A549 (cell line): ENCODE data around the gene TMEM213. TPM values are rescaled to one million over a fixed set of nuclear protein-coding genes. Genes with fewer than 3 reads are reported as not detected.

Experiments
- ATAC-seq, 2 experiments: fragments of 200-7000 bp in 1 of 2; fragments of >200 bp in 1 of 2; cut with Nextera tagmentation in 1 of 2; cut with Tn5 transposase in 1 of 2; 3 replicates each; pipeline versions ENCODE4 v1.8.0 to v1.9.1; 2018 to 2020; ENCODE audit warnings: mild to moderate bottlenecking in 1 of 2, moderate library complexity in 1 of 2
- CTCF ChIA-PET: fragments of 300-600 bp; sonication (Branson Sonifier 250); formaldehyde crosslinking; extraction: SDS; loops from one replicate; lab custom pipeline; 2021; ENCODE audit warnings: antibody characterized with exemption, inconsistent platforms; lab: Yijun Ruan, JAX
- POLR2A ChIA-PET: fragments of 350-600 bp; formaldehyde crosslinking; extraction: SDS; loops from one replicate; lab custom pipeline; 2021; ENCODE audit warnings: antibody characterized with exemption, inconsistent platforms; lab: Yijun Ruan, JAX
- DNase-seq, 2 experiments: peaks; one replicate each; pipeline versions ENCODE4 v3.0.0 to v3.0.0-alpha.2; 2011 to 2016; ENCODE audit warnings: low read depth in 1 of 2, low spot score in 1 of 2
- FAIRE-seq: peaks from 2 replicates; lab custom pipeline; 2011; peaks lifted over from hg19 to GRCh38; lab: Jason Lieb, UNC
- H3K27ac ChIP-seq, 2 experiments: fragments of >200 bp; sonication (Bioruptor Twin); formaldehyde crosslinking; 3 replicates each; pipeline ENCODE4 v1.5.1; 2016 to 2017
- H3K4me1 ChIP-seq: fragments of >200 bp; sonication (Bioruptor Twin); formaldehyde crosslinking; 3 replicates; pipeline ENCODE4 v1.6.1; 2016
- H3K4me2 ChIP-seq: fragments of >200 bp; sonication (Bioruptor Twin); formaldehyde crosslinking; 3 replicates; pipeline ENCODE4 v1.6.1; 2016
- H3K4me3 ChIP-seq: fragments of >200 bp; sonication (Bioruptor Twin); formaldehyde crosslinking; 3 replicates; pipeline ENCODE4 v1.5.1; 2016
- H3K9me3 ChIP-seq: fragments of >200 bp; sonication (Bioruptor Twin); formaldehyde crosslinking; 3 replicates; pipeline ENCODE4 v1.6.1; 2016
- BCL3 ChIP-seq: fragments of >200 bp; sonication (Bioruptor Twin); formaldehyde crosslinking; IDR thresholded peaks from 3 replicates; pipeline ENCODE4 v1.6.1; 2016
- CHD4 ChIP-seq: fragments of 200-600 bp; sonication (generic); IDR thresholded peaks from 2 replicates; pipeline ENCODE4 v1.6.1; 2016; ENCODE audit warnings: antibody characterized with exemption, mild to moderate bottlenecking, borderline replicate concordance
- EHMT2 ChIP-seq: fragments of 200-600 bp; sonication (generic); IDR thresholded peaks from 2 replicates; pipeline ENCODE4 v1.6.1; 2016; ENCODE audit warnings: antibody characterized with exemption, low read depth, mild to moderate bottlenecking, moderate library complexity
- ESRRA ChIP-seq: fragments of 150-350 bp; IDR thresholded peaks from 2 replicates; pipeline ENCODE4 v1.6.1; 2014; ENCODE audit warnings: mild to moderate bottlenecking, low read length, borderline replicate concordance
- FOSL2 ChIP-seq, 2 experiments: fragments of 450-650 bp in 1 of 2; fragments of >200 bp in 1 of 2; sonication (Bioruptor Twin) in 1 of 2; formaldehyde crosslinking; IDR thresholded peaks; 2 replicates each; pipeline versions ENCODE4 v1.5.0 to v1.6.1; 2016 to 2020; ENCODE audit warnings: mild to moderate bottlenecking in 1 of 2, moderate library complexity in 1 of 2
- FOXS1 ChIP-seq: fragments of 250-450 bp; sonication (Bioruptor Pico); IDR thresholded peaks from 2 replicates; pipeline ENCODE4 v1.5.0; 2020; ENCODE audit warnings: mild to moderate bottlenecking, moderate library complexity
- HDAC2 ChIP-seq: fragments of 200-600 bp; sonication (generic); IDR thresholded peaks from 2 replicates; pipeline ENCODE4 v1.6.1; 2016
- HES2 ChIP-seq: fragments of >200 bp; sonication (Bioruptor Twin); formaldehyde crosslinking; IDR thresholded peaks from 2 replicates; pipeline ENCODE4 v1.6.1; 2016
- HEYL ChIP-seq: fragments of 250-450 bp; sonication (Bioruptor Pico); IDR thresholded peaks from 2 replicates; pipeline ENCODE4 v1.8.0; 2021; ENCODE audit warnings: mild to moderate bottlenecking, moderate library complexity
- HOXA7 ChIP-seq: fragments of 250-450 bp; sonication (Bioruptor Pico); IDR thresholded peaks from 2 replicates; pipeline ENCODE4 v1.5.0; 2020; ENCODE audit warnings: mild to moderate bottlenecking, moderate library complexity
- MAX ChIP-seq: IDR thresholded peaks from 2 replicates; pipeline ENCODE4 v1.6.1; 2012
- MAZ ChIP-seq: fragments of 150-350 bp; IDR thresholded peaks from 2 replicates; pipeline ENCODE4 v1.6.1; 2014; ENCODE audit warnings: antibody characterized with exemption, low read depth, low read length, borderline replicate concordance
- NR3C1 ChIP-seq: fragments of >200 bp; sonication (Bioruptor Twin); formaldehyde crosslinking; IDR thresholded peaks from 3 replicates; pipeline ENCODE4 v1.6.1; 2017
- PHF8 ChIP-seq: fragments of 200-600 bp; sonication (generic); IDR thresholded peaks from 2 replicates; pipeline ENCODE4 v1.6.1; 2016; ENCODE audit warnings: low read depth, mild to moderate bottlenecking, antibody characterized with exemption, moderate library complexity, borderline replicate concordance
- POLR2A ChIP-seq: IDR thresholded peaks from 2 replicates; pipeline ENCODE4 v1.6.1; 2012; ENCODE audit warnings: mild to moderate bottlenecking, low read length
- RCOR1 ChIP-seq: fragments of 150-350 bp; IDR thresholded peaks from 2 replicates; pipeline ENCODE4 v1.6.1; 2014; ENCODE audit warnings: antibody characterized with exemption, low read length, low read depth
- RFX5 ChIP-seq: fragments of 450-650 bp; IDR thresholded peaks from 2 replicates; pipeline ENCODE4 v1.7.1; 2014; ENCODE audit warnings: antibody characterized with exemption, mild to moderate bottlenecking, moderate library complexity
- TFCP2L1 ChIP-seq: fragments of 250-450 bp; sonication (Bioruptor Pico); IDR thresholded peaks from 2 replicates; pipeline ENCODE4 v1.5.0; 2021; ENCODE audit warnings: mild to moderate bottlenecking
- USF2 ChIP-seq: fragments of 450-650 bp; IDR thresholded peaks from 2 replicates; pipeline ENCODE4 v1.6.1; 2014; ENCODE audit warnings: antibody characterized with exemption
- WGBS: methylation state at CpG from one replicate; pipeline ENCODE4 v1.1.6; 2017; ENCODE audit errors: missing lambda C conversion rate; 5-methylcytosine and 5-hydroxymethylcytosine counted together
- polyA plus RNA-seq, 4 experiments: library from polyadenylated mRNA; depleted of rRNA in 3 of 4; stranded (reverse); fragments of >200 nt; fragmentation: RNase III in 1 of 4; extraction: RNeasy Plus Mini Kit Qiagen cat#74134 plus additional on column Dnase treatment in 1 of 4; gene quantifications; 2 replicates in 3 of 4; 3 replicates in 1 of 4; pipeline ENCODE4 v1.2.3, GENCODE V29; 2011 to 2017

The TMEM213 gene
- polyA plus RNA-seq, 2 of the 4 experiments (the other 2 are of a cell fraction): not detected

- POLR2A ChIA-PET: no interaction called here
- Histone ChIP-seq H3K27ac (no peak overlapping the region), H3K9me3 (no peaks in the 10 kb centered on the region), H3K4me1 (peaks cover 14% of the 10 kb centered on the region; the same call in 2 of the 3 replicates), H3K4me3 (no peak overlapping the region), H3K4me2 (no peak overlapping the region)
- DNase-seq (no peak), FAIRE-seq (no peak), ATAC-seq (peak in 1 of 2 experiments; percentile 28; a peak in 2 of 6 replicates)
- CTCF ChIA-PET: no interaction called here
- TF ChIP-seq NR3C1 (no peak), PHF8 (no peak), HEYL (no peak)
- WGBS: 89% methylated on average over 20 of the region's 20 CpGs
These were observed 46.1 kb downstream of the TMEM213 start for GRCh38 chr7:138843632-138844580.

GRCh38 chr7:138845711-138846110 lies 47.9 kb downstream of the TMEM213 start:
- H3K4me1 ChIP-seq: peaks cover 14% of the 10 kb centered on the region; the same call in 2 of the 3 replicates
- ChIA-PET CTCF (interaction anchor here (0.8 to 1.3 kb wide), 2 partner anchors 13 to 20 kb away, joined by 3 read pairs; no protein-coding TSS in a partner anchor), POLR2A (no interaction called here)
- FAIRE-seq: no peak
- no peak for DNase-seq
- TF ChIP-seq HEYL: no peak
- TF ChIP-seq HES2: no peak
- no peak for TF ChIP-seq USF2
- TF ChIP-seq HDAC2: no peak
- TF ChIP-seq TFCP2L1: no peak
- TF ChIP-seq BCL3: no peak
- TF ChIP-seq MAX: no peak
- no peak for TF ChIP-seq FOXS1 (CRISPR knock-in tag)
- no peak for TF ChIP-seq RCOR1
- TF ChIP-seq FOSL2 (IDR thresholded peaks at IDR 0.05): no peak
- TF ChIP-seq FOSL2 (CRISPR knock-in tag; IDR thresholded peaks at IDR 0.05): no peak
- TF ChIP-seq RFX5: no peak
- TF ChIP-seq ESRRA: no peak
- TF ChIP-seq EHMT2: no peak
- no peak for TF ChIP-seq MAZ
- no peak for TF ChIP-seq POLR2A
- TF ChIP-seq CHD4: no peak
- no peak for TF ChIP-seq HOXA7 (CRISPR knock-in tag)
- H3K9me3 ChIP-seq: no peaks in the 10 kb centered on the region
- no peak overlapping the region for H3K4me3 ChIP-seq
- WGBS: 41% methylated on average over 2 of the region's 2 CpGs
- ATAC-seq: no peak
- no peak overlapping the region for H3K4me2 ChIP-seq
- no peak overlapping the region for H3K27ac ChIP-seq
